IPS-NIHi7 (cell line): ENCODE data around the gene DHX32.

Source experiments
- DNase-seq: peaks from one replicate; pipeline ENCODE4 v3.0.0; 2012; ENCODE audit warnings: mixed read lengths; ENCODE audit errors: extremely low spot score

DHX32 gene

DNA sequence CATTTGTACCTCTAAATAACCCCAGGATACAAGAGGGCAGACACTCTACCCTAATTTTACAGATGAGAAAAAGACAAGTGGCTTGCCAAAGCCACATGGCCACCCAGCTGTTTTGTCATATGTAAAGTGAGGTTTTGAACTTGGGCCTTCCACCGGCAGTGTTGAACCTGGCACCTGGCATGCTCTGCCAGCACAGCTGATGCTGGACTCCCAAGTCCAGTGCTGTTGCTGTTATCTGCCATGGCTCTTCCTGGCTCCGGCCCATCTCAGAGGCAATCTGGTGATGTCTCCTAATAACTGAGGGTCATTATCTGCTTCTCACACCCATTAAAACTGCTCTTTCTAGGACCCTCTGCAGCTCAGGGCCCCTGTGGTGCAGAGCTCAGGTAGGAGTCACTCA, 32.7 kb downstream of the DHX32 start:
- no peak for DNase-seq

- no peak for DNase-seq
Measured at GRCh38 chr10:125846894-125847293, 34.2 kb downstream of the DHX32 start.

- no peak for DNase-seq
Measured at GRCh38 chr10:125845617-125846016, 35.5 kb downstream of the DHX32 start.

- no peak for DNase-seq
Measured at GRCh38 chr10:125844751-125845221, 36.3 kb downstream of the DHX32 start.

- DNase-seq, result no peak
Measured at GRCh38 chr10:125843603-125844329, 37.3 kb downstream of the DHX32 start.

GRCh38 chr10:125840955-125841354, 40.1 kb downstream of the DHX32 start:
- DNase-seq, result no peak

DNA sequence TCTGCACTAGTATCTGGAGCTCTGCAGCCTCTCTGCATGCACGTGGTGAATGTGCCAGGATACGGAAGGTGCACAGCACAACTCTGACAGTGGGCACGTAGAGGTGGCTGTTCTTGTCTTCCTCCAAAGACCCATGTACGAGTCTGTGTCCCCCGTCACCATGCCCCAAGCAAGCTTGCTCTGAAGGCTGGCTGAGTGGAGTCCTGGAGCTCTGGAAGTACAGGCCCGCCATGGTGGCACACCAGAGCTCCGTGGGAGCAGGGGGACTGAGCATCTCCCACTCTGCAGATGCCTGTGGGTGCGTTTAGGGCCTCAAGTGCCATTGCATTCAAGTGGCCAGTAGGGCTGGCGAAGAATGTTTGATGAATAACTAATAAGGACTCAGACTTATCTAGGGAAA, 40.7 kb downstream of the DHX32 start:
- DNase-seq, result no peak

- DNase-seq, result no peak
Measured at GRCh38 chr10:125838802-125839575, 42.1 kb downstream of the DHX32 start.

DNA sequence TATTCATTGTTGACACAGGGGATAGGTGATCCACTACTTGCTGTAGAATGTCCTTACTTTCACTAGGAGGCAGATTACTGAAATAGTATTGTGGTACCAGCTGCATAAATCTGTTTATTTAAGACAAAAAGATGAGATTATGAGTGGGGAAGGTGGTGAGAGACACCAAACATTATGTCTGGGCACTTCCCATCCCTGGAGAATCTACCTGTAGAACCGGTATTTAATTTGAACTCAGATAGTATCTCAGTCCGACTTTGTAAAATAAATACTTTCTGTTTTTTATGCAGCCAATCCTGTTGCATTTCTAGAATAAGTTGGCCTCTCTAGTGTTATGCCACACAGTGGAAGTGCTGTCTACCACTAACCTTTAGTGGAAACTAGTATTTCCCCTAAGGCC, 44.3 kb downstream of the DHX32 start:
- DNase-seq, result no peak

- DNase-seq, result no peak
Measured at GRCh38 chr10:125828311-125828710, 52.8 kb downstream of the DHX32 start.

DNA sequence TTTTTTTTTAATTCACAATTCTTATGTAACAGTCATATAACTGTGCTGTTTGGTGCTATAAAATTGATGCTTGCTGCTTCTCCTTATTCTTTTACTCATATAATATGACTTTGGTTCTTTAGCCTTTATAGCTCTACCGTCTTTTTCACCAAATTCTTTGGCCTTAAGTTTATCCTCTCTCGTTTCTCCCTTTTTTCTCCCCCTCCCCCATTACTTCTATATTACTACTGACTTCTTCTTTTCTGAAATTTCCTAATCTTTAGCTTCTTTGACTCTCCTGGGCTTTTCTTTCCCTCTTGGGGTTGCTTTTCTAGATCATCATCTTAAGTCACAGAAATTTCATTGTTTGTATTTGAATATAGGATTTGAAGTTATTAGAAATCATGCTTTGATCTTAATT, 54.0 kb downstream of the DHX32 start:
- no peak for DNase-seq

- no peak for DNase-seq
Measured at GRCh38 chr10:125824736-125825135, 56.4 kb downstream of the DHX32 start.

GRCh38 chr10:125823663-125824251, 57.3 kb downstream of the DHX32 start:
- no peak for DNase-seq

GRCh38 chr10:125822878-125823662, 58.0 kb downstream of the DHX32 start, which contains the start of the genes BCCIP and UROS:
BCCIP (plus strand) TSS chr10:125823546; CDS start chr10:125823558, 12 bp downstream.
UROS (minus strand) TSS chr10:125823258; CDS start chr10:125816499, 6,759 bp downstream.
- DNase-seq, result peak; percentile 96

GRCh38 chr10:125820701-125821100, 60.4 kb downstream of the DHX32 start:
- DNase-seq, result no peak

DNA sequence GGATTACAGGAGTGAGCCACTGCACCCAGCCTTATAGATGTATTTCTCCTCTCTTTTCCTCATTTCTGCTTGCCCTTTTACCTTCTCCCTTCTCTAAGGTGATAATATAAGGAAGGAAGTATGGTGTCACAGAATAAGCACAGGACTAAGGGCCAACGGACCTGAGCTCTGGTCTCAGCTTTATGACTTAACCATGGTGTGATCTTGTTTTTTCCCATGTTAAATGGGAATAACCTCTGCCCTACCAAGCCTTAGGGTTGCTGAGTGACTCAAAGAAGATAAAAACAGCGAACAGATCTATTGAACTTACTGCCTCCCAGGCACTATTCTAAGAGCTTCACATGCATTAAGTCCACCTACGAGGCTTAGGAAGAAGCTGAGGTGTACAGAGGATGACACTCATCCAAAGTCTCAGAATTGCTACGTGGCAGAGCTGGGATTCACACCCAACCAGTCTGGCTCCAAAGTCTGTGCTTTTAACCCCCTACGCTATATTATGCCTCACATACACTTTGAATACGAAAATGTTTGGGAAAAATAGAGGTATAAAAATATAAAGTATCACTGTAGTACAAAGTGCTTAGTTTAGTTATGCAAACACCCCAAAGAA, 63.6 kb downstream of the DHX32 start:
- DNase-seq, result no peak

GRCh38 chr10:125816548-125816947, 64.5 kb downstream of the DHX32 start:
- DNase-seq, result no peak

GRCh38 chr10:125815764-125816163, 65.3 kb downstream of the DHX32 start:
- DNase-seq, result no peak

- DNase-seq, result no peak
Measured at GRCh38 chr10:125812128-125812750, 68.9 kb downstream of the DHX32 start.

DNA sequence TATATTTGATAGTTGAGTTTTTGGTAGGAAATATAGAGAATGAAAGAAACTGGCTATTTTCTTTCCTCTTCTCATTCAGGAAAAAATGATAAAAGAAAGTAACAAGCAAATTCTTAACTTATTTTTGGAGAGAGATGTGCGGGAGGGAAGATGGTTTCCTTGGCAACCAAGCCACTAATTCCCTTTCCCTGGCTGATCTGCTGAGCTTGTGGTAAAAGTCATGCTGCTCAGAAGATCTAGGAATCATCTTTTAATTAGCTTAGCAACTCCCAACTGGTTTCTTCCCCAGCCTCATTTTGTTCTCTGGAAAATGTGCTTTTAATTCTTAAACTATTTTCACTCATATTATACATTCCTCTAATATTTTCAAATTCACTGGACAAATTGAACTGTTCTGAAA, 69.8 kb downstream of the DHX32 start:
- no peak for DNase-seq

DNA sequence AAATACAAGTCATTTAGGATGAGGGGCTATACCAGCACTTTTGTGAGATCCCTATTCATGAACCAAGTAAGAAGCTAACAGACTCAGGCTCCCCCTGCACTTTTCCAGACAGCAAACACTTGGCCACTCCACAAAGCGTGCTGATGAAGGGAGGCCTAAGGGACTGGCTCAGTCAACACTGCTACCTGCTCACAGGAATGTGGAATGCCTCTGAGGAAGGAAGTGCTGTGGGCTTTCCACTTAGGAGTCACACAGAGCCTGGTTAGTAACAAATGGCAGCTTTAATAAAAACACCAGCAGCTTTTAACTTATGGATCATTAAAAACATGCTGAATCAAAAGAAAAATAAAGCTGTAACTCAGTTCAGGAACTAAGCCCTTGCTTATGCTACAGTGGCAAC, 73.0 kb downstream of the DHX32 start:
- no peak for DNase-seq
